ENCODE results near the gene GNAI2. TPM values are rescaled to one million over a fixed set of nuclear protein-coding genes. Genes with fewer than 3 reads are reported as not detected.

GNAI2 gene
- total and polyA plus RNA-seq, 8 donors, result 61.1 to 211 (median 79.2) TPM

DNA sequence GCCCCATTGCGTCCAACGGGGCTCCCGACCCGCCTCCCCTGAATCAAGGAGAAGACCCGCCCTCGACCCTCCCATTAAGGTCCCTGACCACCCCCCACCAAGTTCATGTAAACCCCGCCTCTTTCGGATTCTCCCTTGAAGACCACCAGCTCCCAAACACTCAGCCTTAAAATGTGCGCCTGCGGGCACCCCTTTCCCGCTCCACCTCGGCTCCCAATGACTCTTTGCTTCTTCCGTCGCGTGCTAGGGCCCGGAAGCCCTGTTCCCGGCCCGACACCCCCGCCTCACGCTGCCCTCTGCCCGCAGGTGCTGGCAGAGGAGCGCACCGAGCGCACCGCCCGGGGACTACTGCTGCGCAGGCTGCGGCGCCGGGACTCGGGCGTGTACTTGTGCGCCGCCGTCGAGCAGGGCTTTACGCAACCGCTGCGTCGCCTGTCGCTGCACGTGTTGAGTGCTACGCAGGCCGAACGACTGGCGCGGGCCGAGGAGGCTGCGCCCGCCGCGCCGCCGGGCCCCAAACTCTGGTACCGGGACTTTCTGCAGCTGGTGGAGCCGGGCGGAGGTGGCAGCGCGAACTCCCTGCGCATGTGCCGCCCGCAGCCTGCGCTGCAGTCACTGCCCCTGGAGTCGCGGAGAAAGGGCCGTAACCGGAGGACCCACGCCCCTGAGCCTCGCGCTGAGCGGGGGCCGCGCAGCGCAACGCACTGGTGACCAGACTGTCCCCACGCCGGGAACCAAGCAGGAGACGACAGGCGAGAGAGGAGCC is 40.2 kb downstream of the GNAI2 start:
- no peak for TF ChIP-seq EP300 (IDR thresholded peaks at IDR 0.05)
- TF ChIP-seq POLR2A (IDR thresholded peaks at IDR 0.05), result no peak
- TF ChIP-seq, protein P1, sequence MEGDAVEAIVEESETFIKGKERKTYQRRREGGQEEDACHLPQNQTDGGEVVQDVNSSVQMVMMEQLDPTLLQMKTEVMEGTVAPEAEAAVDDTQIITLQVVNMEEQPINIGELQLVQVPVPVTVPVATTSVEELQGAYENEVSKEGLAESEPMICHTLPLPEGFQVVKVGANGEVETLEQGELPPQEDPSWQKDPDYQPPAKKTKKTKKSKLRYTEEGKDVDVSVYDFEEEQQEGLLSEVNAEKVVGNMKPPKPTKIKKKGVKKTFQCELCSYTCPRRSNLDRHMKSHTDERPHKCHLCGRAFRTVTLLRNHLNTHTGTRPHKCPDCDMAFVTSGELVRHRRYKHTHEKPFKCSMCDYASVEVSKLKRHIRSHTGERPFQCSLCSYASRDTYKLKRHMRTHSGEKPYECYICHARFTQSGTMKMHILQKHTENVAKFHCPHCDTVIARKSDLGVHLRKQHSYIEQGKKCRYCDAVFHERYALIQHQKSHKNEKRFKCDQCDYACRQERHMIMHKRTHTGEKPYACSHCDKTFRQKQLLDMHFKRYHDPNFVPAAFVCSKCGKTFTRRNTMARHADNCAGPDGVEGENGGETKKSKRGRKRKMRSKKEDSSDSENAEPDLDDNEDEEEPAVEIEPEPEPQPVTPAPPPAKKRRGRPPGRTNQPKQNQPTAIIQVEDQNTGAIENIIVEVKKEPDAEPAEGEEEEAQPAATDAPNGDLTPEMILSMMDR (IDR thresholded peaks at IDR 0.05), result no peak
- TF ChIP-seq POLR2AphosphoS5 (IDR thresholded peaks at IDR 0.05), result no peak
- intact Hi-C loops (cut with DNase I; ENCODE audit: low total_unique reads), result loop anchor here (10.0 kb wide), 1 partner anchor 51 kb away; no protein-coding TSS in a partner anchor
- Histone ChIP-seq H3K4me1 (peaks cover 27 to 53% (median 44%) of the 10 kb centered on the region in 4 donors), H3K36me3 (peaks cover 8 to 52% (median 19%) of the 10 kb centered on the region in 4 donors), H3K4me3 (no peak overlapping the region), H3K9me3 (no peaks in the 10 kb centered on the region), H3K27me3 (peaks cover 0 to 40% (median 26%) of the 10 kb centered on the region in 3 donors), H3K27ac (no peak overlapping the region)
- no peak for DNase-seq
- WGBS, 5 donors, result 50 to 70% (median 69%) methylated on average over 49 to 79 of the region's 79 CpGs

DNA sequence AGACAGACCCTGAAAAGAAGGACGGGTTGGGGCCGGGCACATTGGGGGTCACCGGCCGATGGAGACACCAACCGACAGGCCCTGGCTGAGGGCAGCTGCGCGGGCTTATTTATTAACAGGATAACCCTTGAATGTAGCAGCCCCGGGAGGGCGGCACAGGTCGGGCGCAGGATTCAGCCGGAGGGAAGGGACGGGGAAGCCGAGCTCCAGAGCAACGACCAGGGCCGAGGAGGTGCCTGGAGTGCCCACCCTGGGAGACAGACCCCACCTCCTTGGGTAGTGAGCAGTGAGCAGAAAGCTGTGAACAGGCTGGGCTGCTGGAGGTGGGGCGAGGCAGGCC is 40.7 kb downstream of the GNAI2 start:
- no peak overlapping the region for H3K27ac ChIP-seq
- H3K9me3 ChIP-seq, result no peaks in the 10 kb centered on the region
- H3K4me1 ChIP-seq, result peaks cover 25 to 52% (median 39%) of the 10 kb centered on the region in 4 donors
- DNase-seq, result no peak
- H3K27me3 ChIP-seq, result peaks cover 0 to 40% (median 26%) of the 10 kb centered on the region in 3 donors
- 81 to 90% (median 88%) methylated on average over 17 of the region's 17 CpGs for WGBS, 5 donors
- intact Hi-C loops (cut with DNase I; ENCODE audit: low total_unique reads), result loop anchor here (10.0 kb wide), 1 partner anchor 52 kb away; no protein-coding TSS in a partner anchor
- TF ChIP-seq EP300 (IDR thresholded peaks at IDR 0.05), result no peak
- H3K36me3 ChIP-seq, result peaks cover 8 to 51% (median 19%) of the 10 kb centered on the region in 4 donors
- no peak overlapping the region for H3K4me3 ChIP-seq

DNA sequence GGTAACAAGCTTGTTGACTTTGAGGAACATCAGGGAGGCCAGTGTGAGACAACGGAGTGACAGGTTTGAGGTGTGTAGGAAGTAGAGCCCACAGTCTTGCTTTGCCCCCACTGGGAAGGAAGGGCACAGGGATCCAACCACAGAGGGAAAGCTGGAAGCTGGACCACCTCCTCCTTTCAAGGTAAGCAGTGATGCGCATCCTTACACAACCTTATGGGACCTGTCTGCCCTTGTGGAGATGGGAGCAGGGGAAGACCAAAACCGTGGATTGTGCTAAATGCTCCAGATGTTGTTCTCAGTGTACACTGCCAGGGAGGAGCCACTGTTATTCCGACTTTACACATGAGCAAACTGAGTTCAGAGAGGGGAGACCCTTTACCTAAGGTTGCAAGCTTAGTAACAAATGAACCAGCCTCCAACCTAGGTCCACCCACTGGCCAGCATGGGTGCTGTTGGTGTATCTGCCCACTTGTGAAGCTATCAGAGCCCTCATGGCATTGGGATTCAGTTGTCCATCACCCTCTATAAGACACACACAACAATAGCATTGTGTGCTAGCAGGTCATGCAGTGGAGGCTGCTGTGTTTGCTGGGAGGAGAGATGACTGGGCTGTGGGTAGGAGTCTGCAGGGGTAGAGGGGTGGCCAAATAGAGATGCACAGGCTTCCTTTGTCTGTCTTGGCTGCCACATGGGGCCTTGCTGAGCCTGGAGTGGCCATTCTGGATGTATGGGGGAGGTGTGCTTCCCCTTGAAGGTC is 42.3 kb downstream of the GNAI2 start:
- H3K36me3 ChIP-seq, result peaks cover 8 to 51% (median 19%) of the 10 kb centered on the region in 4 donors

DNA sequence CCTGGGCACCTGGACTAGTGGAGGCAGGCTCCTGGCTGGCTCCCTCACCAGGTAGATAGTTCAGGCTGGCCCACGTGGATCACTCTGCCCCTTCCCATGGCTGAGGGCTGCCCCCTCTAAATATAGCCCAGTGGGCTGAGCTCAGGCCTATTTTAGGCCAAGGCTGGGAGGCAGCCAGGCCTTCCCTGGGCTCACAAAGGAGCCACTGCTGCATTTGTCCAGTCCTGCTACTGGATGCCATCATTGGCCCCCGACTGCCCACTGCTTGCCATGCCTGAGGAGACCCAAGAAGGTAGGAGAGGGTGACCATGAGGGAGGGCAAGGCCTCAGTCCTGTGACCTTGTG is 42.8 kb downstream of the GNAI2 start, which contains the start of gene LSMEM2:
LSMEM2 (plus strand) TSS at position 208 of the 345 bp plus-strand sequence; CDS start at position 235, 27 bp downstream.
- H3K4me3 ChIP-seq, result no peak within 1 kb of the TSS
- H3K36me3 ChIP-seq, result peaks cover 8 to 46% (median 19%) of the 10 kb centered on the region in 4 donors
- no peak for DNase-seq
- intact Hi-C loops (cut with DNase I; ENCODE audit: low total_unique reads), result loop anchor here (10.0 kb wide), 1 partner anchor 54 kb away; no protein-coding TSS in a partner anchor
- WGBS, 5 donors, result 14 to 54% (median 51%) methylated on average over 1 to 2 of the region's 2 CpGs
- TF ChIP-seq EP300 (IDR thresholded peaks at IDR 0.05) (no peak), POLR2A (IDR thresholded peaks at IDR 0.05) (no peak), POLR2AphosphoS5 (IDR thresholded peaks at IDR 0.05) (no peak)
- TF ChIP-seq, protein P1 (IDR thresholded peaks at IDR 0.05), result no peak
- H3K9me3 ChIP-seq, result no peaks in the 10 kb centered on the region
- peaks cover 13 to 33% (median 23%) of the 10 kb centered on the region in 4 donors for H3K4me1 ChIP-seq
- H3K27ac ChIP-seq, result peak within 1 kb of the TSS in 2 of 5 donors; percentile 22 to 27
- peaks cover 0 to 33% (median 21%) of the 10 kb centered on the region in 3 donors for H3K27me3 ChIP-seq

More for the DNA sequence above, 42.3 kb downstream of the GNAI2 start:
- Histone ChIP-seq H3K4me1 (peaks cover 18 to 39% (median 29%) of the 10 kb centered on the region in 4 donors), H3K9me3 (no peaks in the 10 kb centered on the region), H3K4me3 (no peak overlapping the region), H3K27ac (peak overlapping the region in 2 of 5 donors; percentile 22 to 27), H3K27me3 (peaks cover 0 to 38% (median 26%) of the 10 kb centered on the region in 3 donors)
- 72 to 77% (median 74%) methylated on average over 4 of the region's 4 CpGs for WGBS, 5 donors
- no peak for TF ChIP-seq POLR2A (IDR thresholded peaks at IDR 0.05)
- no peak for TF ChIP-seq POLR2AphosphoS5 (IDR thresholded peaks at IDR 0.05)
- TF ChIP-seq, protein P1 (IDR thresholded peaks at IDR 0.05), result no peak
- TF ChIP-seq EP300 (IDR thresholded peaks at IDR 0.05), result no peak
- intact Hi-C loops (cut with DNase I; ENCODE audit: low total_unique reads), result loop anchor here (10.0 kb wide), 1 partner anchor 54 kb away; no protein-coding TSS in a partner anchor
- no peak for DNase-seq

All from stomach (tissue), 9 donors.